ENCODE data around the gene AP2B1.

- TF ChIP-seq CTCF (IDR thresholded peaks at IDR 0.05), result no peak
- no peak for TF ChIP-seq POLR2A (IDR thresholded peaks at IDR 0.05)
Observed at GRCh38 chr17:35727635-35728034, 140.5 kb downstream of the AP2B1 start.

Data from body of pancreas (tissue), 4 donors.